ENCODE data around the gene DNMT3L.
A peak's percentile ranks its signal among the peaks of the same experiment; 100 is the strongest.
"Not testable (repeated sequence)": the region's sequence is repeated elsewhere in the genome, so short reads cannot be mapped to it uniquely, and the experiment has no call there.

DNMT3L gene

DNA sequence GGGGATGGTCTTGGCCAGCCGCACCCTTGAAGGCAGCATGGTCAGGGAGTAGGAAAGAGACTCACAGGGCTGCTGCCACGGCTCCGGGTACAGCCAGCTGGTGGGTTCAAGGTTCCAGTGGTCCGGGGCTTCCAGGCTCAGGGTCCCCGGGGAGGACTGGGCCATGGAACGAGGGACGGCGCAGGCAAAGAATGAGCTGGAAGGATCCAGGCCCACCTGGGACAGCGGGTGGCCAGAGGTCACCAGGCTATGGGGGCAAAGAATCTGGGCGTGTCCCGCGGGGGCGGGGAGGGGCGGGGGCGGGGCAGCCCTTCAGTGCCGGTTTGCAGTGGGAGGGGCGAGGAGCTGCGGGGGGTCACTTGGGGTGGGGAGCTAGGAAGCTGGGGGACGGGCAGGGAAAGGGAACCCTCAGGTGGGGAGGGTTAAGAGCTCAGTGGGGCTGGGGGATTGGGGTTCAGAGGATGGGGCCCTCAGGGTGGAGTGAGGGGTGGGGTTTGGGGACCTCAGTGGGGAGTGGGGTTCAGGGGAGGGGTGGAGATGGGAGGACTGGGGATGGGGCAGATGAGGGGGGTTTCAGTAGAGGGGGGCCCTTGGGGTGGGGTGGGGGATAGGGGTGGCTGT, at the start of gene DNMT3L:
TSS of gene DNMT3L (minus strand) at position 223 of the 621 bp plus-strand sequence. CDS start 638 bp downstream, outside the sequence.
- DNase-seq = no peak

- no peak for DNase-seq
Measured at GRCh38 chr21:44310628-44311507, 49.2 kb upstream of the DNMT3L start.

DNA sequence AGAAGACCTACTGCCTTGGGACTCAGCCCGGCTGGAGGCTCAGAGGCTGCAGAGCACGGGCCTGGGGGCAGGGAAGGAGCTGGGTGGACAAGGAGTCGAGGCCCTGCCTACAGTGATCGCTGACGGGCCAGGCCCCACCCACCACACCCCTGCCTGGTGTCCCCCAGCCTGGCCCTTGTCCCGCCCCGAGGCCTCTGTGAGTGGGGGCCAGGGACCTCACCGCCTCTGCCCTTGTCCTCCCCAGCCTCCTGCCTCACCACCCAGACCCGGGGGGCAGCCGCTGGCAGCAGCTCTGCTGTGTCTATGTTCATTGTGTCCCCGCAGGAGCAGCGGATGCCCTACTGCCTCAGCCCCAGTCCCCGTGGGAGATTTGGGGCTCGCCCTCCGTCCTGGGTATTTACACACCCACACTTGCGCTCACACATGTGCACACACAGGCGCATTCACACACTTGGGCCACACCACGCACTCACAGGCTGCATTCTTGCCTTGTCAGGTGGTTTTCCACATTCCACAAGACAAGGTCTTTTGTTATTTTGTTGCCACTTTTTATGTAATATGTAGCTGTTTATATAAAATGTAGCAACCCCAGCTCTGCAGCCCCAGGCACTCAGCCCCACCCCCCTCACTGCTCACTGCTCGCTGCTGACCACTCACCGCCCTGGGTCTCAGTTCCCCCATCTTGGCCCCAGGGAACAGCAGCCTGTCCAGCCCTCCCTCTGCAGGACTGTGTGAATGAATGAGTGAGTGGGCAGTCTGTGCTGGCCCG, 45.4 kb upstream of the DNMT3L start:
- no peak for DNase-seq

GRCh38 chr21:44305691-44306090, 44.0 kb upstream of the DNMT3L start:
- no peak for DNase-seq

DNA sequence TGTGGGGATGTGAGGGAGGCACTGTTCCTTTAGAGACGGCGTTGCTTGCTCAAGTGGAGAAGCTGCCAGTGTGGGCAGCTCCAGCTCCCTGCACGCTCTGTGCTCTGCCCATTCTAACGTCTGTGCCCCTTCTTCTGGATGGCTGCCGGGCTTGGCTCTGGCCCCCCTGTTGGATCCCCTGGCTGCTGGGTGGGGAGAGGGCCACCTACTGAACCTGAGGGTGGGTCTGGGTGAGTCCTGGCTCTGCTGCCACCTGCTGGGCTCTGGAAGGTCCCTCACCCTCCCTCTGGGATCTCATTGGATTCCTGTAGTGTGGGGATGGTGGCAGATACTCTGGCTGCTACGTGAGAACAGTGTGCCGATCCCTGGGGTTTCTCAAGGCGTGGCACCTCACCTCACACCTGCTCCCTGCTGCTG, 43.2 kb upstream of the DNMT3L start:
- no peak for DNase-seq

DNA sequence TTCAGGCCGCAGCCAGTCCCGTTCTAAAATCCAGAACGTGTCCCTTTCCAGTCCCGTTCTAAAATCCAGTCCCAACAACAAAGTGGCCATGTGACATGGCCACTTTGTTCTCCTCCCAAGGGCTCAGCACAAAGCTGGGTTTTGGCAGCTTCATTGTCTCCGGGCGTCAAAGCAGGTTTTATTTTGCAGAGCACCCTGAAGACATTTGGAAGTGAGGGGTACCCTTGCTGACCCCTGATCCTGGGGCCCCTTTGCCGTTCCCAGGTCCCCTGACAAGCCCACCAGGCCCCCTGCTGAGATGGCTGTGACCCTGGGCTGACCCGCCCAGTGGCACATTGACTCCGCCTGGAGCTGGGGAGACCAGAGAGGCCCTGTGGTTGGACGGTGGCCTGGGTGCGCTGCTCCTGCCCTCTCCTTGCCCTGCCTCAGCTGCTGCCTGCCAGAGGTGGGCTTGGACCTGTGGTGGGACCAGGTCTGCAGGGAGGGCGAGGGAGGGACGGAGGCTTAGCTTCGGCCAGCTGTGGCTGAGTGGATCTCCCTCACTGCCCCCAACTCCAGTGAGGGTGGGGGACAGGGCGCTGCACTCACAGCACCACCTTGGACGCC, 42.4 kb upstream of the DNMT3L start:
- DNase-seq = no peak

DNA sequence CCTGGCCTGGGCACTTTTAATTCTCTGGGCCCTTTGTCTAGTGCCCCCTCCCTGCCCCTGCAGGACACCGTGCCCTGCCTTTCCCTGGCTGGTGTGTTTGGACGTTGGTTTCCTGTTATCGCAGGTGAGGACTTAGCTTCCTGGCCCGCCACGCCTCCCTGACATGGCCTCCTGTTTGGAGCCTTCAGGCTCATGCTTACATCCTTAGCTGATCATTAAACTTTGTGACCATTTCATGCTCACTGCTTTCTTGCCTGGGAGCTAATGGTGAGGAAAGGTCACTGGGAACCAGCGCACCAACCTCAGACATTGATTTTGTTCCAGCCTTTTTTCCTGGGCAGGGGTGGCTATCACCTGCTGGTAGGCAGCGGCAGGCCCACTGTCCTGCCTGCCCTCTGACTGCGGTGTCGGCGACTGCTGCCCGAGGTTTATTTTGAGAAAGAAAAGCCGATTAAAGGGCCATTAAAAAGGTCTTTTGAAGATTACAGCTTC, 41.8 kb upstream of the DNMT3L start:
- no peak for DNase-seq

DNA sequence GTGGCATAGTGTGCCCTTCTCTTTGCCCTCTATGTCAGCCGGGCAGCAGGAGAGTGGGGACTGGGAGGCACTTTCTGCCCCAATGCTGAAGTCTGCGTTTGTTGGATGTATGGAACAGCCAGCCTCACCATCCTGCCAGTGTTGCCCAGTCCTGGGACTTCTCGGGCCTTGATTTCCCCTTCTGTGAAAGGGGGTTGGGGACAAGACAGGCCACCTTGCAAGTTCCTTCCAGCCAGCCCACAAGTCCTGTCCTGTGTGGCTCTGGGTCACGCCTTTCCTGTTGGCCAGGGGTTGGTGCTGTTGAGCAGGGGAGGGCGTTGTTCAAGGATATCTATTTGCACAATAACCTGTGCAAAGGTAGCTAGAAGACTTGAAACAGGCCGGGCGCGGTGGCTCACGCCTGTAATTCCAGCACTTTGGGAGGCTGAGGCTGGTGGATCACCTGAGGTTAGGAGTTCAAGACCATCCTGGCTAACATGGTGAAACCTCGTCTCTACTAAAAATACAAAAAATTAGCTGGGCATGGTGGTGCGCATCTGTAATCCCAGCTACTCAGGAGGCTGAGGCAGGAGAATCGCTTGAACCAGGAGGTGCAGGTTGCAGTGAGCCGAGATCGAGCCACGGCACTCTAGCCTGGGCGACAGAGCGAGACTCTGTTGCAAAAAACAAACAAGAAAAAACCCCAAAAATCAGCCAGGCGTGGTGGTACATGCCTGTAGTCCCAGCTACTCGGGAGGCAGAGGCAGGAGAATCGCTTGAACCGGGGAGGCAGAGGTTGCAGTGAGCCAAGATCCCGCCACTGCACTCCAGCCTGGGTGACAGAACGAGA, 41.1 kb upstream of the DNMT3L start:
- not testable (repeated sequence) for DNase-seq

DNA sequence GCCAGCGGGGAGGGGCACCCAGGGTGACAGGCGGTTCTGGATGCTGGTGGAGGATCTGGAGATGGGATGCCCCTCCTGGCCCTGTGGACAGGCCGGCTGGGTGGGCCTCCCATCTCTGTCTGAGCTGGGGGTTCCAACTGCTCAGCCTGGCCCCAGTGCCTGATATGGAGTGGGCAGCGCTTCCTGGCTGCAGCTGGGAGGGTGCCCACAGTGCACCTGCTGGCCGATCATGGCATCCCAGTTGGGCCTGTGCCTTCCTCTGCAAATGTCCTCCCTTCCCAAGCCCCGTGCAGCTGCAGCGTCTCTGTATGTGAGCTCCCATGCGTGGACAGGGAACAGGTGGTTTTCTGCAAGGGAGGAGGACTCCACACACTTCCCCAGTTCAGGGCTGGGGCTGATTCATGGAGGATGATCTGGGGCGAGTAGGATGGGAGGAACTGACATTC, 40.3 kb upstream of the DNMT3L start:
- no peak for DNase-seq

DNA sequence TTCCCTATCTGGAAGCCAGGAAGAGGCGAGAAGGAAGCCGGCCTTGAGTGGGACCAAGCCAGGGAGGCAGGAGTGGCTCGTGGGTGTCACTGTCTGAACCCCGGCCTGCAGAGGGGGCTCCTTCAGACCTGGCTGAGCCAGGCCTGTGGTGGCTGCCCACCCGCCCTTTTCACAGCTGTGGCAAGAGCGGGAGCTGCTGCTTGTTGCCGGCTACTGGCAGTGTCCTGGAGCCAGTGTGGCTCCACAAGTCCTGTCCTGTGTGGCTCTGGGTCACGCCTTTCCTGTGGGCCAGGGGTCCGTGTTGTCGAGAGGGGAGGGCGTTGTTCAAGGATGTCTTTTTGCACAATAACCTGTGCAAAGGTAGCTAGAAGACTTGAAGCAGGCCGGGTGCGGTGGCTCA, 39.4 kb upstream of the DNMT3L start:
- DNase-seq = no peak

DNA sequence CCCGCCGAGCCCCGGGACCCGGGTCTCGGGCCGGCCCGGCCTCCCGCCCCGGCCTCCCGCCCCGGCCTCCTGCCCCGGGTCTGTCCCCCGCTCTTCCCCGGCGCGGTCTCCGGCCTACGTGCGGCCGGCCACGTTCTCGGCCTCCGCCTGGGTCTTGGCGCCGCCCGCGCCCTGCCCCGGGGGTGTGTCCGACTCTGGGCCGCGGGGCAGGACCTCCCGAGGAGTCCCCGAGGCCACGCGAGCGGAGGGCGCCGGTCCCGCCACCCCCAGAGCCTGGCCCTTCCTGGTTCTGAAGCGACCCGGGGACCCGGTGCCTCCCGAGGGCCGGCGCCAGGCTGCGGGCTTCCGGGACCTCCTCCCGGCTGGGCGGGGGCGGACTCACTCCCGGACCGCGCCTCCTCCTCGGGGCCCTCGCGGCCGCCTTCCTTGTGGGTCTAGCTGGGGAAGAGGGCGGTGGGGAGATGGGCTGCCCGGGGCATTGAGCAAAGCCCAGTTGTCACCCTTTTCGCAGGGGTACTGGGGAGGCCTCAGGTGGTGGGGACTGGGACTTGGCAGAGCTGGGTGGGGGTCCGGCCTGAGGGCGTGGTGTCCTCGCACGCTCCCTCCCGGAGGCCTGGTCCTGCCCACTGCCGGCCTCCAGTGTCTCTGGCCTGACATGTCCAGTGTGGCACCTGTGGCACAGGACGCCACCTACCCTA, 38.7 kb upstream of the DNMT3L start:
- DNase-seq = peak; percentile 23

- DNase-seq = no peak
Measured at GRCh38 chr21:44299458-44300261, 38.0 kb upstream of the DNMT3L start, which contains the start of gene PFKL. Gene PFKL, plus strand, starts transcription at chr21:44300053. Its CDS starts 53 bp downstream, at chr21:44300106.

- DNase-seq = no peak
Measured at GRCh38 chr21:44299085-44299457, 37.4 kb upstream of the DNMT3L start.

GRCh38 chr21:44298301-44298700, 36.6 kb upstream of the DNMT3L start:
- DNase-seq = no peak

DNA sequence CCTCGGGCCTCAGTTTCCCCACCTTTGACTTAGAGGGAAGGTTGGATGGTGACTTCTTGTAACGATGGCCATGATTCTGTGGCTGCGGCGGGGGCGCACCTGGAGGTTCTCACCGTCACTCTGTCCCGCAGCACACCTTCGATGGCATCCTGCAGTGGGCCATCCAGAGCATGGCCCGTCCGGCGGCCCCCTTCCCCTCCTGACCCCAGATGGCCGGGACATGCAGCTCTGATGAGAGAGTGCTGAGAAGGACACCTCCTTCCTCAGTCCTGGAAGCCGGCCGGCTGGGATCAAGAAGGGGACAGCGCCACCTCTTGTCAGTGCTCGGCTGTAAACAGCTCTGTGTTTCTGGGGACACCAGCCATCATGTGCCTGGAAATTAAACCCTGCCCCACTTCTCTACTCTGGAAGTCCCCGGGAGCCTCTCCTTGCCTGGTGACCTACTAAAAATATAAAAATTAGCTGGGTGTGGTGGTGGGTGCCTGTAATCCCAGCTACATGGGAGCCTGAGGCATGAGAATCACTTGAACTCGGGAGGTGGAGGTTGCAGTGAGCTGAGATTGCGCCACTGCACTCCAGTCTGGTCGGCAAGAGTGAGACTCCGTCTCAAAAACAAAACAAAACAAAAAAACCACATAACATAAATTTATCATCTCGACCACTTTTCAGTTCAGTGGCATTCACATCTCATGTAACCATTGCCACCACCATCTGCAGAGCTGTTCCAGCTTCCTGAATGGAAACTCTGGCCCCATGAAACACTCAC, 36.0 kb upstream of the DNMT3L start:
- DNase-seq = peak; percentile 70

DNA sequence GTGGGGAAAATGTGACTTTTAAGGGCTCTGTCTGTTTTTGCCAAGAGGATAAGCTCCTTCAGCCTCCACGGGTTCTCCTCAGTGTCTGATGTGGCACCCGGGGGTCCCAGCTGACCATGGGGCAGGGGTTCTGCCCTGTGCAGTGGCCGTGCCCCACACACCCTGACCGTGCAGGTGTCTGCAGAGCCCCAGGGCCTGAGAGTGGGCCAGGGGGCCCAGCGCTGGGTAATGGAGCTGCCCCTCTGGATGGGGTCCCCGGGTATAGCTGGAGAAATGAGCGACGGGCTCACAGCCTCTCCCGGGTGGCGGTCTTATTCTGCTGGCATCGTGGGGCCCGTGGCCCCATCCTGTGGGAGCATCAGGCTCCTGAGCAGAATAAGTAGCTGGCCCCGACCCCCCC, 35.2 kb upstream of the DNMT3L start:
- no peak for DNase-seq

GRCh38 chr21:44296103-44296519, 34.4 kb upstream of the DNMT3L start:
- no peak for DNase-seq

- DNase-seq = no peak
Measured at GRCh38 chr21:44295646-44296045, 33.9 kb upstream of the DNMT3L start.

DNA sequence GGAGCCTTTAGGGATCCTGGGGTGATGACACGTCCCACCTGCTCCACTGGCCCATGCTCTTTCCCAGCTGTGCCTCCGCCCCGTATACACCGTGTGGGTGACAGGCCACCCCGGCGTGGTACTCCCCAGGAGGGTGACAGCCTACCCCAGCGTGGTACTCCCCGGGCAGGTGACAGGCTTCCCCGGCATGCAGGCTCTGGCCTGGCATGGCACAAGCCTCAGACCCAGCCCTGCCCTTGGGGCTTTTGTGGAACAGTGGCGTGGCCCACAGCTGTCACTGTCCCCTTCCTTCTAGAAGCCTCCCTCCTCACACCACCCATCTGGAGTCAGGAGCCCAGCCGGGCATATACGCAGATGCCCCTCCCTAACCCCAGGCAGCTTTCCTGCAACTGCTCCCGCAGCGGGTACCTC, 33.5 kb upstream of the DNMT3L start:
- no peak for DNase-seq
